OCI-LY1 (cell line): ENCODE data around the gene RAB36.

Experiments
- CTCF ChIP-seq: fragments of 200-600 bp; sonication (generic), shearing (Covaris generic); IDR thresholded peaks from 2 replicates; pipeline ENCODE4 v1.5.1; 2017; ENCODE audit warnings: mild to moderate bottlenecking, antibody characterized with exemption, low read length, moderate library complexity, mixed read lengths
- EZH2 ChIP-seq: fragments of 200-600 bp; sonication (generic), shearing (Covaris generic); IDR thresholded peaks from 2 replicates; pipeline ENCODE4 v1.8.0; 2017; ENCODE audit warnings: borderline replicate concordance, mixed run types, mild to moderate bottlenecking, antibody characterized with exemption, low read length, moderate library complexity, mixed read lengths

- TF ChIP-seq CTCF (no peak), EZH2 (no peak)
Measured at GRCh38 chr22:23142546-23143105, 2.7 kb upstream of the RAB36 start.
